GM12873 (cell line): ENCODE measurements around the gene FBXW4.

Experiments used
- CTCF ChIP-seq: IDR thresholded peaks from 2 replicates; pipeline ENCODE4 v1.5.1; 2012; ENCODE audit warnings: low read depth, mild to moderate bottlenecking, moderate library complexity, low read length, control low read depth; ENCODE audit not compliant: insufficient read depth; ENCODE audit errors: missing control alignments

The FBXW4 gene

DNA sequence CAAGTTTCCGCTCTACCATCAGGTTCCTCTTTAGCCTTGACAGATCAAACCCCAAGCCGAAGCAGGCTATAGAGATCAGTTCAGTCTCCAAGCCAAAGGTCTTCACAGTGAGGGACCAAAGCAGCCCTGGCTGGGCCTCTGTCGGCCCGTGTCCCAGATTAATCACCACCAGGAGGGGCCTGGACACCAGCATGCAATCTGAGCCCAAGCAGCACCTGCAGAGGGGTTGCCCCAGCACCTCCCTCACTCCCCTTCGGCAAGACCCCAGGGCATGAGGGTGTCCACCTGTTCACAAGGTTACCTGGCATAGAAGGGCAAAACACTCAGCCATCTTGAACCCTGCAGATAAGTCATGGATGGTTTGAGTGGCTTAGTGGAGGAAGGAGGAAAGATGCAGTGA lies 36.0 kb downstream of the FBXW4 start:
- TF ChIP-seq CTCF, result no peak

GRCh38 chr10:101656890-101657289 lies 38.1 kb downstream of the FBXW4 start:
- TF ChIP-seq CTCF, result no peak

- no peak for TF ChIP-seq CTCF
These were observed 39.4 kb downstream of the FBXW4 start for GRCh38 chr10:101655570-101655969.

- TF ChIP-seq CTCF, result no peak
These were observed 41.4 kb downstream of the FBXW4 start for GRCh38 chr10:101653536-101653935.

GRCh38 chr10:101651336-101651735 lies 43.6 kb downstream of the FBXW4 start:
- no peak for TF ChIP-seq CTCF

GRCh38 chr10:101650863-101651262 lies 44.1 kb downstream of the FBXW4 start:
- no peak for TF ChIP-seq CTCF

DNA sequence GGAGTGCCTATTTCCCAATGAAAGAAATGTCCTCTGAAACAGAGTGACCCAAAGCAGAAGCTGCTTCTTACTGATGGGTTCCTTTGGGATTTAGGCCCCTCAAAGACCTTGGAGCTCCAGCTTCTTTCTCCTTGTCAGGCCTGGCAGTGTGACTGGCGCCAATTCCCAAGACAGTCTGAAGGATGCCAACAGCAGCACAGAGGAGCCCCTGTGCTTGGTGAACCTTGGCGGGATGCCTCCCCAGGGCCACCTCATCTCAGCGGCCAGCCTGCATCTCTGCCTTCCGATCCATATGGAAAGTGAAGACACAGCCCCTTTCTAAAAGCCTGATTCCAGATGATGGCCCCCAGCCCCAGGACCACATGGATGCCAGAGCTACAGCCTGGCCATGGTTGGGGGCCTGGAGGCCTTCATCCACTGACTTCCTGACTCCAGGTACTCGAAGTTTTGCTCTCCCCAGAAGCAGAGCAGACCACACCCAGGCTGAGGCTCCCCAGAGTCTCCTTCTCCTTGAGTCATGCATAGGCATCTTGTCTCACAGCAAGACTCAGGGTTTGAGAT lies 45.4 kb downstream of the FBXW4 start:
- no peak for TF ChIP-seq CTCF
